H9 (cell line): ENCODE measurements around the gene FCRL5. TPM values are rescaled to one million over a fixed set of nuclear protein-coding genes. Genes with fewer than 3 reads are reported as not detected.

Source experiments
- DNase-seq: peaks from one replicate; pipeline ENCODE4 v3.0.0-alpha.2; 2017
- H2AFZ ChIP-seq: one replicate; pipeline ENCODE4 v1.6.1; 2013; ENCODE audit warnings: mild to moderate bottlenecking, low read length, control low read depth, moderate library complexity
- H2AK5ac ChIP-seq: 2 replicates; pipeline ENCODE4 v1.6.1; 2013; ENCODE audit warnings: low read length, control low read depth, mixed read lengths; ENCODE audit not compliant: insufficient read length
- H2BK120ac ChIP-seq: one replicate; pipeline ENCODE4 v1.6.1; 2013; ENCODE audit warnings: low read depth, mild to moderate bottlenecking, low read length, control low read depth, inconsistent platforms; ENCODE audit not compliant: poor library complexity, severe bottlenecking
- H2BK12ac ChIP-seq: 2 replicates; pipeline ENCODE4 v1.6.1; 2013; ENCODE audit warnings: low read length, control low read depth, mixed read lengths, low read depth; ENCODE audit not compliant: insufficient read length
- H2BK15ac ChIP-seq: 2 replicates; pipeline ENCODE4 v1.6.1; 2013; ENCODE audit warnings: low read depth, low read length, control low read depth
- H2BK20ac ChIP-seq: one replicate; pipeline ENCODE4 v1.6.1; 2013; ENCODE audit warnings: low read depth, mild to moderate bottlenecking, low read length, control low read depth, inconsistent platforms; ENCODE audit not compliant: poor library complexity, severe bottlenecking
- H2BK5ac ChIP-seq: 2 replicates; pipeline ENCODE4 v1.6.1; 2013; ENCODE audit warnings: low read length, control low read depth, mixed read lengths; ENCODE audit not compliant: insufficient read length
- H3K14ac ChIP-seq: 2 replicates; pipeline ENCODE4 v1.6.1; 2013; ENCODE audit warnings: low read length, control low read depth; ENCODE audit not compliant: insufficient read depth
- H3K18ac ChIP-seq: 2 replicates; pipeline ENCODE4 v1.6.1; 2013; ENCODE audit warnings: low read depth, mild to moderate bottlenecking, mixed read lengths, low read length, control low read depth; ENCODE audit not compliant: insufficient read length
- H3K23ac ChIP-seq: 2 replicates; pipeline ENCODE4 v1.6.1; 2013; ENCODE audit warnings: low read length, control low read depth, mixed read lengths, low read depth; ENCODE audit not compliant: insufficient read length
- H3K23me2 ChIP-seq: 2 replicates; pipeline ENCODE4 v1.6.1; 2013; ENCODE audit warnings: low read depth, mild to moderate bottlenecking, mixed read lengths, low read length, control low read depth; ENCODE audit not compliant: insufficient read length, poor library complexity, severe bottlenecking
- H3K27ac ChIP-seq: 2 replicates; pipeline ENCODE4 v1.5.1; 2013; ENCODE audit warnings: low read length, control low read depth, mixed read lengths, low read depth; ENCODE audit not compliant: insufficient read length
- H3K27me3 ChIP-seq: 2 replicates; pipeline ENCODE4 v1.6.1; 2013; ENCODE audit warnings: low read length, control low read depth, inconsistent platforms; ENCODE audit not compliant: insufficient read depth
- H3K4ac ChIP-seq: 2 replicates; pipeline ENCODE4 v1.6.1; 2013; ENCODE audit warnings: low read depth, mild to moderate bottlenecking, control low read depth, inconsistent platforms, low read length, moderate library complexity
- H3K4me1 ChIP-seq: 2 replicates; pipeline ENCODE4 v1.6.1; 2013; ENCODE audit warnings: low read length, control low read depth, inconsistent platforms; ENCODE audit not compliant: insufficient read depth
- H3K4me2 ChIP-seq: 2 replicates; pipeline ENCODE4 v1.6.1; 2013; ENCODE audit warnings: low read length, control low read depth, mixed read lengths; ENCODE audit not compliant: insufficient read length, insufficient read depth
- H3K56ac ChIP-seq: 2 replicates; pipeline ENCODE4 v1.6.1; 2013; ENCODE audit warnings: low read depth, mild to moderate bottlenecking, mixed read lengths, low read length, control low read depth; ENCODE audit not compliant: insufficient read length
- H3K79me1 ChIP-seq: 2 replicates; pipeline ENCODE4 v1.6.1; 2013; ENCODE audit warnings: low read depth, mild to moderate bottlenecking, moderate library complexity, low read length, control low read depth, inconsistent platforms; ENCODE audit not compliant: insufficient read depth, poor library complexity, severe bottlenecking
- H3K79me2 ChIP-seq: 2 replicates; pipeline ENCODE4 v1.6.1; 2013; ENCODE audit warnings: low read length, control low read depth, inconsistent platforms; ENCODE audit not compliant: insufficient read depth
- H3K9ac ChIP-seq: 2 replicates; pipeline ENCODE4 v1.6.1; 2013; ENCODE audit warnings: low read length, control low read depth, mixed read lengths; ENCODE audit not compliant: insufficient read length; ENCODE audit errors: extremely low read depth
- H3K9me3 ChIP-seq: one replicate; pipeline ENCODE4 v1.6.1; 2013; ENCODE audit warnings: low read depth, low read length, inconsistent platforms; ENCODE audit not compliant: control insufficient read depth
- H3T11ph ChIP-seq: one replicate; pipeline ENCODE4 v1.6.1; 2013; ENCODE audit warnings: mild to moderate bottlenecking, low read length, control low read depth, inconsistent platforms
- H4K20me1 ChIP-seq: one replicate; pipeline ENCODE4 v1.6.1; 2013; ENCODE audit not compliant: control insufficient read depth, insufficient read length, insufficient read depth
- H4K5ac ChIP-seq: 2 replicates; pipeline ENCODE4 v1.6.1; 2013; ENCODE audit warnings: low read depth, mild to moderate bottlenecking, mixed read lengths, low read length, control low read depth; ENCODE audit not compliant: insufficient read length
- H4K8ac ChIP-seq: replicated peaks from 2 replicates; pipeline ENCODE4 v1.6.1; 2013; ENCODE audit warnings: low read length, control low read depth, mixed read lengths, low read depth; ENCODE audit not compliant: insufficient read length
- H4K91ac ChIP-seq: 2 replicates; pipeline ENCODE4 v1.6.1; 2013; ENCODE audit warnings: low read depth, mild to moderate bottlenecking, moderate library complexity, mixed read lengths, low read length, control low read depth; ENCODE audit not compliant: insufficient read length
- H3K27ac Mint-ChIP-seq, 3 experiments: 2 replicates in 2 of 3; 3 replicates in 1 of 3; pipeline ENCODE4 v1.8.0; 2020 to 2021; ENCODE audit warnings: mixed read lengths in 3 of 3, mild to moderate bottlenecking in 1 of 3, moderate library complexity in 1 of 3
- H3K27me3 Mint-ChIP-seq: 2 replicates; pipeline ENCODE4 v1.8.0; 2021; ENCODE audit warnings: low read depth, mild to moderate bottlenecking, moderate library complexity, mixed read lengths
- H3K36me3 Mint-ChIP-seq, 3 experiments: 2 replicates in 2 of 3; 3 replicates in 1 of 3; pipeline ENCODE4 v1.8.0; 2020 to 2021; ENCODE audit warnings: low read depth in 3 of 3, mixed read lengths in 3 of 3; ENCODE audit not compliant: insufficient read depth in 1 of 3
- H3K4me1 Mint-ChIP-seq, 2 experiments: 2 replicates each; pipeline ENCODE4 v1.8.0; 2020; ENCODE audit warnings: mixed read lengths in 2 of 2
- H3K4me3 Mint-ChIP-seq, 2 experiments: 2 replicates in 1 of 2; 3 replicates in 1 of 2; pipeline ENCODE4 v1.8.0; 2020 to 2021; ENCODE audit warnings: mild to moderate bottlenecking in 2 of 2, mixed read lengths in 2 of 2, moderate library complexity in 1 of 2
- H3K9me3 Mint-ChIP-seq, 2 experiments: 2 replicates in 1 of 2; 3 replicates in 1 of 2; pipeline ENCODE4 v1.8.0; 2020; ENCODE audit warnings: mild to moderate bottlenecking in 2 of 2, mixed read lengths in 2 of 2, moderate library complexity in 1 of 2
- WGBS: extraction: QIAGEN DNeasy Blood & Tissue Kit; methylation state at CpG from one replicate; pipeline ENCODE4 v1.1.7; 2013; ENCODE audit warnings: missing lambda C conversion rate, low lambda C conversion rate, mixed read lengths; ENCODE audit not compliant: insufficient read length; ENCODE audit errors: extremely low coverage; 5-methylcytosine and 5-hydroxymethylcytosine counted together
- total RNA-seq: library from RNA; stranded (reverse); gene quantifications from 2 replicates; pipeline ENCODE4 v1.2.1, GENCODE V29; 2021
- TF ChIP-seq, protein P1 (sequence below): fragments of 200-600 bp; sonication (generic); conservative IDR thresholded peaks from 3 replicates; pipeline ENCODE4 v1.8.0; 2021; ENCODE audit warnings: antibody characterized with exemption, mild to moderate bottlenecking

The FCRL5 gene
- total RNA-seq, 1 experiment from 2014 or later, result 0.98 TPM

DNA sequence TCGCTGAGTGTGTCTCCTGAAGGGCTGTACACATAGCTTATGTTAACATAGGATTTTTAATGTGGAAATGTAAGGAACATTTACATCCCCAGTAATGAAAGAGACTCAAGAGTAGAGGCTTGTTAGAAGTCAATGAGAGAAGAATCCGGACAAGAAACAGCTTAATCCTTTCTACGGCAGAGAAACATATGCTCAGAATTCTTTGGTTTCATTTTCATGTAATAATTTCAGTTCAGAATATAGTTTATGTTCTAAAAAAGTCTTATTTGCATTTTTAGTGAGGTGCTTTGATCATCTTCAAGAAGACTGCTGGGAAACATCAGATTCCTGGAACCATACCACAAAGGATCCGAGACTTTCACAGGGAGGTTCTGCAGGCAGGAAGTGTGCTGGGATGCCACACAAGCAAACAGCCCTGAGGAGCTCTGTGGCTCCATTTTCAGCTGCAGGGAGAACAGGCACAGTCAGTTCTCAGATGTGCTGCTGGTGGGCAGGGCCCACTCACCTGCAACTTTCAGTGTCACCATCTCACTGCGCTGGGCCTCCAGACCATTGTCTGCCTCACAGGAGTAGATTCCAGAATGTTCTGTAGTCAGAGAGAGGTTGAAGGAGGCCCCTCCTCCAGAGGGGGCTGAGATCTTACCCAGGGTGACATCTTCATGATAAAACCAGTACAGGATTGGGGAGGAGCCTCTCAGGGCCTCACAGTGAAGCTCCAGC is 28.4 kb downstream of the FCRL5 start:
- no peaks in the 10 kb centered on the region for H3K79me2 ChIP-seq
- no peaks in the 10 kb centered on the region for H3K27me3 ChIP-seq
- H4K20me1 ChIP-seq, result no peaks in the 10 kb centered on the region
- no peak overlapping the region for H4K5ac ChIP-seq
- no peak overlapping the region for H3K14ac ChIP-seq
- H3K4me2 ChIP-seq, result no peak overlapping the region
- Mint-ChIP-seq H3K9me3 (no peaks in the 10 kb centered on the region), H3K27ac (no peak overlapping the region), H3K4me3 (no peak overlapping the region), H3K4me1 (no peaks in the 10 kb centered on the region), H3K36me3 (no peaks in the 10 kb centered on the region), H3K27me3 (no peaks in the 10 kb centered on the region)
- DNase-seq, result no peak
- no peak overlapping the region for H2BK120ac ChIP-seq
- no peak overlapping the region for H3T11ph ChIP-seq
- no peak overlapping the region for H3K9ac ChIP-seq
- TF ChIP-seq, protein P1, sequence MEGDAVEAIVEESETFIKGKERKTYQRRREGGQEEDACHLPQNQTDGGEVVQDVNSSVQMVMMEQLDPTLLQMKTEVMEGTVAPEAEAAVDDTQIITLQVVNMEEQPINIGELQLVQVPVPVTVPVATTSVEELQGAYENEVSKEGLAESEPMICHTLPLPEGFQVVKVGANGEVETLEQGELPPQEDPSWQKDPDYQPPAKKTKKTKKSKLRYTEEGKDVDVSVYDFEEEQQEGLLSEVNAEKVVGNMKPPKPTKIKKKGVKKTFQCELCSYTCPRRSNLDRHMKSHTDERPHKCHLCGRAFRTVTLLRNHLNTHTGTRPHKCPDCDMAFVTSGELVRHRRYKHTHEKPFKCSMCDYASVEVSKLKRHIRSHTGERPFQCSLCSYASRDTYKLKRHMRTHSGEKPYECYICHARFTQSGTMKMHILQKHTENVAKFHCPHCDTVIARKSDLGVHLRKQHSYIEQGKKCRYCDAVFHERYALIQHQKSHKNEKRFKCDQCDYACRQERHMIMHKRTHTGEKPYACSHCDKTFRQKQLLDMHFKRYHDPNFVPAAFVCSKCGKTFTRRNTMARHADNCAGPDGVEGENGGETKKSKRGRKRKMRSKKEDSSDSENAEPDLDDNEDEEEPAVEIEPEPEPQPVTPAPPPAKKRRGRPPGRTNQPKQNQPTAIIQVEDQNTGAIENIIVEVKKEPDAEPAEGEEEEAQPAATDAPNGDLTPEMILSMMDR, result no peak
- no peak overlapping the region for H4K91ac ChIP-seq
- H2BK15ac ChIP-seq, result no peak overlapping the region
- H3K9me3 ChIP-seq, result no peaks in the 10 kb centered on the region
- no peaks in the 10 kb centered on the region for H3K79me1 ChIP-seq
- H3K56ac ChIP-seq, result no peak overlapping the region
- H3K27ac ChIP-seq, result no peak overlapping the region
- no peaks in the 10 kb centered on the region for H3K23me2 ChIP-seq
- no peaks in the 10 kb centered on the region for H3K4me1 ChIP-seq
- H3K23ac ChIP-seq, result no peak overlapping the region
- H2AFZ ChIP-seq, result no peak overlapping the region
- H3K4ac ChIP-seq, result no peak overlapping the region
- no CpG with 5 or more reads among the region's 5 CpGs for WGBS
- H2AK5ac ChIP-seq, result no peak overlapping the region
- no peak overlapping the region for H2BK20ac ChIP-seq
- H4K8ac ChIP-seq, result no peak overlapping the region
- no peak overlapping the region for H2BK5ac ChIP-seq
- no peak overlapping the region for H2BK12ac ChIP-seq
- no peak overlapping the region for H3K18ac ChIP-seq
